Measurements from ENCODE around the gene ARG2. TPM values are rescaled to one million over a fixed set of nuclear protein-coding genes. Genes with fewer than 3 reads are reported as not detected.

ARG2 gene
- total RNA-seq, 2 donors from 2014 or later, result 0.59 TPM; not detected in 1

DNA sequence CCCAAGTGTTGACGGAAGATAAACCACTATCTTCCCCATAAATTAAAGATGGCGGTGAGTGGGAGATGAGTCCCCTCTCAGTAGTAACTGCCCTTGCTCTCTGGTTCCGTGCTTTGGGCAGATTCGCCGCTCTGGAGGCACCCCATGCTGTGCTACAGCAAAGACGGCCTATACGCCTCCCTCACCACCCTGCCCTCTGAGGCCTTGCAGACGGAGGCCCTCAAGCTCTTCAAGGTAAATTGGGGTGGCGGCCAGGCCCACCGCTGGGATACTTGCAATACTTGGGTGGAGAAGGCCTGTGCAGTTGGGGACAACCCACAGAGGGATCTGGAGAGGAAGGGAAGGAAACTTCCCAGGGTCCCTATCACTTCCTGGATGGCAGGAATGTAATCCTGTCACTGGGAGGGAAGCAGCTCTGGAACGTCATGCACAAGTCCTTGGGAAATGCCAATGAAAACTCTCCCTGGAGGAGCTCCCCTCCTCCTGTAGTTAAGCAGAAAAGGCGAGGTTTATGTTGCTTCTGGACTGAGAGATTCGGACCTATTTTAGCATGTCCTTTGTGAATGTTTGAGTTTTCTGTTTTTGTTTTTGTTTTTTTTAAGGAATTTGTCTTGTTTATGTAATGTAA is 42.4 kb upstream of the ARG2 start:
- no peak overlapping the region for H3K4me3 ChIP-seq
- no peak for TF ChIP-seq CTCF (IDR thresholded peaks at IDR 0.05)
- H3K27me3 ChIP-seq, result no peaks in the 10 kb centered on the region
- no peak for DNase-seq (ENCODE audit: low spot score)
- no peak overlapping the region for H3K27ac ChIP-seq
- no peaks in the 10 kb centered on the region for H3K9me3 ChIP-seq
- H3K36me3 ChIP-seq, result no peaks in the 10 kb centered on the region
- H3K4me1 ChIP-seq, result no peaks in the 10 kb centered on the region

GRCh38 chr14:67577909-67578749 is 41.6 kb upstream of the ARG2 start:
- Histone ChIP-seq H3K36me3 (no peaks in the 10 kb centered on the region), H3K27ac (no peak overlapping the region), H3K4me1 (no peaks in the 10 kb centered on the region), H3K4me3 (no peak overlapping the region), H3K9me3 (no peaks in the 10 kb centered on the region), H3K27me3 (no peaks in the 10 kb centered on the region)
- no peak for TF ChIP-seq CTCF (IDR thresholded peaks at IDR 0.05)
- DNase-seq (ENCODE audit: low spot score), result no peak

- no peak overlapping the region for H3K27ac ChIP-seq
- no peak for DNase-seq (ENCODE audit: low spot score)
- no peaks in the 10 kb centered on the region for H3K36me3 ChIP-seq
- H3K4me1 ChIP-seq, result no peaks in the 10 kb centered on the region
- no peaks in the 10 kb centered on the region for H3K27me3 ChIP-seq
- no peak overlapping the region for H3K4me3 ChIP-seq
- TF ChIP-seq CTCF (IDR thresholded peaks at IDR 0.05), result no peak
- no peaks in the 10 kb centered on the region for H3K9me3 ChIP-seq
Measured at GRCh38 chr14:67579040-67579439, 40.7 kb upstream of the ARG2 start.

GRCh38 chr14:67579636-67580035 is 40.1 kb upstream of the ARG2 start:
- no peaks in the 10 kb centered on the region for H3K36me3 ChIP-seq
- H3K27ac ChIP-seq, result no peak overlapping the region
- DNase-seq (ENCODE audit: low spot score), result no peak
- TF ChIP-seq CTCF (IDR thresholded peaks at IDR 0.05), result no peak
- H3K4me3 ChIP-seq, result no peak overlapping the region
- no peaks in the 10 kb centered on the region for H3K27me3 ChIP-seq
- H3K9me3 ChIP-seq, result no peaks in the 10 kb centered on the region
- H3K4me1 ChIP-seq, result no peaks in the 10 kb centered on the region

DNA sequence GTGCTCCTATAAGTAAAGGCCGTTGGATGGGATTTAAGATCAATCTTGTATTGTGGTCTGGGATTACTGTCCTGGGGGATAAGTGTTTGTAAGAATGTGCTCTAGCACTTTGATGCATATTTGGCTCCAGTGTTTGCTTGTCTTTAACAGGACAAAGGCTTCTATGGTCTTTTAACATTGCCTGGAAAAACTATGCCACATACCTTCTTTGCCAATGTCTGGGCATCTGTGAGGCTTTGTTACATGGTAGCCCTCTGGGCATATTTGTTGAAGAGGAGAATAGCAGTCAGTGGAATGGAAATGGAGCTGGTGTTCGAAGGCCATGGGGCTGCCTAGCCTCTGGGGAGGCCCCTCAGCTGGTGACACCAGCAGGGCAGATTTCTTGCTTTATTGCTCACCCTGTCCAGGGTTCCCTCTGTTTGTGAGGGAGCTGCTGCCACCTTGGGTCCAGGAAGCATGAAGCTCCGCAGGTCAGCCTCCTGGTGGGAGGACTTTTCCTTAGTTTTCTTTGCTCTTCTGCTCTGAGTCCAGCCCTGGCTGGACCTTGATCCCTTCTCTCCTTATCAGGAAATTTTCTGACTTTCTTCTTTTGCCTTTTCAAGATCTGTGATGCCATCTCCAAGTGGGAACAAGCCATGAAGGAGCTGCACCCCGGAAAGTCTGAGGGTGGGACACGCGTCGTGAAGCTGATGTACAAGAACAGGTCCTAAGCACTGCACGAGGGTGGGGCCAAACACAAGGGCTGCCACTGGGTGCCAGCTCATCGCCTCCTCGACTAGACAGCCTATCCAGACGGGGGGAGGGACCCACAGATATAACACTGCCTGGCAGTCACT is 39.2 kb upstream of the ARG2 start:
- Histone ChIP-seq H3K27ac (no peak overlapping the region), H3K36me3 (no peaks in the 10 kb centered on the region)
- TF ChIP-seq CTCF (IDR thresholded peaks at IDR 0.05), result no peak

More for the DNA sequence above, 39.2 kb upstream of the ARG2 start:
- no peak for DNase-seq (ENCODE audit: low spot score)
- Histone ChIP-seq H3K4me3 (no peak overlapping the region), H3K27me3 (no peaks in the 10 kb centered on the region), H3K4me1 (no peaks in the 10 kb centered on the region), H3K9me3 (no peaks in the 10 kb centered on the region)
